HG02588 (cell line): ENCODE measurements around the gene ZBED5.
"Not testable (repeated sequence)": the region's sequence is repeated elsewhere in the genome, so short reads cannot be mapped to it uniquely, and the experiment has no call there.

ENCODE experiments used
- ATAC-seq: cut with Tn5 transposase; IDR thresholded peaks from one replicate; pipeline ENCODE4 v1.9.1; 2021; ENCODE audit warnings: mild to moderate bottlenecking, moderate library complexity; ENCODE audit not compliant: unreplicated experiment

The ZBED5 gene

GRCh38 chr11:10844356-10844755 is 13.5 kb downstream of the ZBED5 start:
- ATAC-seq: no peak

GRCh38 chr11:10838881-10839280 is 19.0 kb downstream of the ZBED5 start:
- no peak for ATAC-seq

DNA sequence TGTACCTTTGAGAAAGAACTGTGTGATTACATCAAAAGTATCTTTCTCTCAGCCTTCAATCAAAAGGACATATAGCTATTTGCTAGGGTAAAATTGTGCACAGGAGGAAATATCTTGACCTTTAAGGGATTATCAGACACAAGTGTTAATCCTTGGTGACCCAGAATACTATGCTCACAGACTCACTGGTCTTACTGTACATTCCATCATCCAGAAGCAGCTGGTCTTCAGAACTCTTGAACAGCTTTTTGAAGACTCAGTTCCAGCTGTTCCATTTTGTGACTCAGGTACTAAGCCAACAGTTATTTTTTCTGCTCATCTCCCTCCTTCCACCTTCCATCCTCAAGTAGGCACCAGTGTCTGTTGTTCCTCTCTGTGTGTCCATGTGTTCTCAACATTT is 19.8 kb downstream of the ZBED5 start:
- no peak for ATAC-seq

DNA sequence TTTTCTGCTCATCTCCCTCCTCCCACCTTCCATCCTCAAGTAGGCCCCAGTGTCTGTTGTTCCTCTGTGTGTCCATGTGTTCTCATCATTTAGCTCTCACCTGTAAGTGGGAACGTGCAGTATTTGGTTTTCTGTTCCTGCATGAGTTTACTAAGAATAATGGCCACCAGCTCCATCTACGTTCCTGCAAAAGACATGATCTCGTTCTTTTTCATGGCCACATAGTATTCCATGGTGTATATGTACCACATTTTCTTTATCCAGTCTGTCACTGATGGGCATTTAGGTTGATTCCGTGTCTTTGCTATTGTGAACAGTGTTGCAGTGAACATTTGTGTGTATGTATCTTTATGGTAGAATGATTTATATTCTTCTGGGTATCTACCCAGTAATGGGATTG is 21.0 kb downstream of the ZBED5 start:
- ATAC-seq: not testable (repeated sequence)

DNA sequence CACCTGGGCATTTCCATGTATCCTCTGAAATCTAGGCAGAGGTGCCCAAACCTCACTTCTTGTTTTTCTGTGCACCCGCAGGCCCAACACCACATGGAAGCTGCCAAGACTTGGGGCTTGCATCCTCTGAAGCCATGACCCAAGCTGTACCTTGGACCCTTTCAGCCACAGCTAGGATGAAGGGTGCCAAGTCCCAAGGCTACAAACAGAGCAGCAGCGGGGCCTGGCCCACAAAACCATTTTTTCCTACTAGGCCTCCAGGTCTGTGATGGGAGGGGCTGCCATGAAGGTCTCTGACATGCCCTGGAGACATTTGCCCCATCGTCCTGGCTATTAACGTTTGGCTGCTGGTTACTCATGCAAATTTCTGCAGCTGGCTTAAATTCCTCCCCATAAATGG is 28.7 kb downstream of the ZBED5 start:
- ATAC-seq: no peak

DNA sequence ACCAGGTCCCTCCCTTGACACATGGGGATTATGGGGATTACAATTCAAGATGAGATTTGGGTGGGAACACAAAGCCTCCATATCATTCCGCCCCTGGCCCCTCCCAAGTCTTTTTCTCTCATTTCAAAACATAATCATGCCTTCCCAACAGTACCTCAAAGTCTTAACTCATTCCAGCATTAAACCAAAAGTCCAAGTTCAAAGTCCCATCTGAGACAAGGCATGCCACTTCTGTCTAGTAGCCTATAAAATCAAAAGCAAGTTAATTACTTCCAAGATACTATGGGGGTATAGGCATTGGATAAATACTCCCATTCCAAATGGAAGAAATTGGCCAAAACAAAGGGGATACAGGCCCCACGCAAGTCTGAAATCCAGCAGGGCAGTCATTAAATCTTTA is 29.5 kb downstream of the ZBED5 start:
- no peak for ATAC-seq

DNA sequence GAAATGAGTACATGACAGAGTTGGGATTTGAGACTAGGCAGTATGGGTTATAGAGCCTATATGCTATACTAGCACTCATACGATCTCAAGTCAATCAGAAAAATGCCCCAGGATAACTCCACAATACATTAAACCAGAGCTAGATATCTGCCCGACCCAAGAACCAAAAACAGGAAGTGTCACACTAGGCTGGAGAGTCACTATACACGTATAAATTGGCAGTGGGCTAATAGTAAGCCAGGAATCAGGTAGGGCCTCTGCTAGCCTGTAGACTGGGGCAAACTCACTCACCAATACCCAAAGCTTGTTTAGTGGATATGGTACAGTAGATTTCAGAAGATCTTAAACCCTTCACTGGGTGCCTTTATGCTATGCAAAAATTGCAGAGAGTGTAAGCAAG is 33.0 kb downstream of the ZBED5 start:
- ATAC-seq: peak; percentile 49

- no peak for ATAC-seq
Measured at GRCh38 chr11:10823152-10823579, 34.7 kb downstream of the ZBED5 start.

GRCh38 chr11:10822491-10822890 is 35.4 kb downstream of the ZBED5 start:
- ATAC-seq: not testable (repeated sequence)

- no peak for ATAC-seq
Measured at GRCh38 chr11:10818594-10818993, 39.3 kb downstream of the ZBED5 start.

GRCh38 chr11:10813945-10814344 is 43.9 kb downstream of the ZBED5 start:
- no peak for ATAC-seq

- ATAC-seq: peak; percentile 19
Measured at GRCh38 chr11:10809373-10810160, 48.3 kb downstream of the ZBED5 start.

DNA sequence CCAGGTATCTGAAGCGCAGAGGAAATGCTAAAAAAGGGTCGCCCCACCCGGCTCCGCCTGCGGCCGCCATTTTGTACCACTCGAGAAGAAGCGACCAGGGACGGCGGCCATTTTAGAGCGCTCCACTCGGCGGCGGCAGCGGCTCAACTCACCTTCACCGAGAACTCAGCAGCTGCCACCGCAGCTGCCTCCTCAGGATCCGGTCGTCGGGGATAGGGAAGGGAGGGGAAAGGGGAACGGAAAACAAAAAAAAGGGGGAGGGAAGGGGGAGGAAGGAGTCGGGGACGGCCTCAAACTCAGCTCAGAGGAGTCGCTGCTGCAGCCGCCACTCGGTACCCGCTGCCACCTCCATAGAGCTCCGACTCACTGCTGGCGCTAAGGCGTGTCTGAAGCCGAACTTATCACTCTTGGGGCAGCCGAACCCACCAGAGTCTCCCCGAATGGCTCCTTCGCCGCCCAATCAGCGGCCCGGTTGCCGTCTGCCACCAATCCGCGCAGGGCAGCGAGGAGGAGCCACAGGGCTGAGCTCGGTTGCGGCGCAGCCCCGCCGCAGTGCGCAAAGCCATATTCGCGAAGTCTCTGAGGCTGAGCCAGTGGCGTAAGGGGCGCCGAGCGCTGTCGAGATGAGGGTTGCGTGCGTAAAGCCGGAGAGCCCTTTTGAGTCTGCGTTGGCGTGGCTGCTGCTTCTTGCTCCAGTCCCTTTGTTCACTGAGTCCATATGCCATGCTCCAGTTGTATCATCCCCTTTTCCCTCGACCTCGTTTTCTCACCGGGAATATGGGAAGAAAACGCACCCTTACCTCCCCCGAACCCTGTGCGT is 49.1 kb downstream of the ZBED5 start, which contains the start of gene EIF4G2:
EIF4G2 (minus strand) TSS at position 374 of the 820 bp plus-strand sequence.
- peak; percentile 94 for ATAC-seq

- no peak for ATAC-seq
Measured at GRCh38 chr11:10808235-10808552, 49.7 kb downstream of the ZBED5 start.

DNA sequence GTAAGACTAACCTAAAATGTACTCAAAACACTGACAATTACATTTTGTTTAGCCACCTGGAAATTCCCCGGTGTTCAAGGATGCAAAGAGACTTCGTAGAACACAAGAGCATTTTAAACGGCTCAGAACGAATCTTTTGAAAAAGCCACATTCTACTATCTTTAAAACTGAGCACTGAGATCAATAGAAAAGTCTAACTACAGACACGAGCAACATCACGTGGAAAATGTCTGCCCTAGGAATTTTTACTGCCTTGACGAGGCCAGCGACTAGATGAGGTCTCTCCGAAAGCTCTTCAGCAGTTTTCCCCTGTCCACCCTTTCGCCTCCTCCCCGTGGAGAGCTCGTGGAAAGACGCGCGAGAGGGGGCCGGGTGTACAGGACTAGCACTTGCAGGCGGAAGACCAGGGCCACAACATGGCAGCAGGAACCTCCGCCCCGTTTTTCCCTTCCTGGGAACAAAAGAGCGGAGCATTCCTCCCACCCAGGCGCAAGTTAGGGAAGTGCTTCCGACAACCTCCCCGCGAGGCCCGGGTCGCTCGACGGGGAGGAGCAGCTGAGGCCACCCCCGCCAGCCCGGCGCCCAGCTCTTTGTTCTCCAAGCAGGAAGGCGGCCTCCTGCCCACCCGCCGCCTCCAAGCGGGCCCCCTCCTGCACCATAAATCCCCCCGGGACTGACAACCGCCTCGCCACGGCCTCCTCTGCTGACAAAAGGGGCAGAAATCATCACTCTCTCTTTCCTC is 50.2 kb downstream of the ZBED5 start:
- no peak for ATAC-seq

DNA sequence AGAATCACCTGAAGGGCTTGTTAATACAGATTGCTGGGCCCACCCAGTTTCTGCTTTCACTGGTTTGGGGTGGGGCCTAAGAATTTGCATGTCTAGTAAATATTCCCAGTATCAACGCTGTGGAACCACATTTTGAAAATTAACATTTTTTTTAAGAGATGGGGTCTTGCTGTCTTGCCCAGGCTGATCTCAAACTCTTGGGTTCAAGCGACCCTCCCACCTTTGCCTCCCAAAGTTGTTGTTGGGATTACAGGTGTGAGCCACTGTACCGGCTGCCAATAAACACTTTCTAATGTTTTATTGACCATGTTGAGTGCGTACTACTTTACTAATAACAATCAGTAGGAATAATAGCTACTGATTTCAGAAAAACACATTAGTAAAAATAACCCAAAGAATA is 51.6 kb downstream of the ZBED5 start:
- ATAC-seq: no peak

GRCh38 chr11:10805741-10806140 is 52.1 kb downstream of the ZBED5 start:
- ATAC-seq: no peak

GRCh38 chr11:10803676-10804075 is 54.2 kb downstream of the ZBED5 start:
- ATAC-seq: no peak
